ENCODE results near the gene FOXN1. TPM values are rescaled to one million over a fixed set of nuclear protein-coding genes. Genes with fewer than 3 reads are reported as not detected.
A peak's percentile ranks its signal among the peaks of the same experiment; 100 is the strongest.

The FOXN1 gene
- total and polyA plus RNA-seq, 2 of the 13 experiments (the other 11 are each of a cell fraction or from before 2014, with no cell fraction given), result 0.01 TPM; not detected in 1

DNA sequence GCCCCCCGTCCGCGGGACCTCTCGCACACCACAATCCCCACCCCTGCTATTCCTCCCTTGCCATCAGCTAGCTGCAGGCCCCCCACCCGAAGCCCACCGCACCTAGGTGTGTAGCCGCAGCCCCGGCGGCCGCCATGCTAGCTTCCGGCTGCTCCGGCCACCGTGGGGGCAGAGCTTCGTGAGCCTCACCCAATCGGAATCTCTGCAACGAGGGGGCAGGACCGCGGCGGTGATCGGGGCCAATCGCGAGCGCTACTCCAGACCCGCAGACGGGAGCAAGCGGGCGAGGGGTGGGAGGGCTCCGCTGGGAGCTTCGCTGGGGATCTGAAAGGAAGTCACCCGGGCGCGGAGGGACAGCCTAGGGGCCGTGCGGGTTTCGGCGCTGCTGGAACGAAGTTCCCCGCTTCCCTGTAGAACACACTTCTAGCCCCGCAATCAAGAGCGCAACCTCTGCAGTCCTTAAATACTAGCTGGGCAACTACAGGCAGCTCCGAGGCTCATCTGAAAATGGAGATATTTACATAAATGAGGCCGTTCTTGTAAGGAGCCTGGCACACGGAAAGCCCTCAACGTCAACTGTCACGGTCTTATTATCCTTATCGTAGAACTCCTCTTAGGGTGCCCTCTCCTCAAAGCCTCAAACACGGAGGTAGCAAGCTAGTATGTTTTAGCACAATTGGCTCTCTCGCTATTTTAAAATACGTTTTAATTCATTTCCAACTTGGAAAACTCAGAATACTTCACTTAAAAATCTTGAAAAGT lies 65.4 kb downstream of the FOXN1 start, which contains the start of gene PIGS (continued):
- TF ChIP-seq, protein P1, sequence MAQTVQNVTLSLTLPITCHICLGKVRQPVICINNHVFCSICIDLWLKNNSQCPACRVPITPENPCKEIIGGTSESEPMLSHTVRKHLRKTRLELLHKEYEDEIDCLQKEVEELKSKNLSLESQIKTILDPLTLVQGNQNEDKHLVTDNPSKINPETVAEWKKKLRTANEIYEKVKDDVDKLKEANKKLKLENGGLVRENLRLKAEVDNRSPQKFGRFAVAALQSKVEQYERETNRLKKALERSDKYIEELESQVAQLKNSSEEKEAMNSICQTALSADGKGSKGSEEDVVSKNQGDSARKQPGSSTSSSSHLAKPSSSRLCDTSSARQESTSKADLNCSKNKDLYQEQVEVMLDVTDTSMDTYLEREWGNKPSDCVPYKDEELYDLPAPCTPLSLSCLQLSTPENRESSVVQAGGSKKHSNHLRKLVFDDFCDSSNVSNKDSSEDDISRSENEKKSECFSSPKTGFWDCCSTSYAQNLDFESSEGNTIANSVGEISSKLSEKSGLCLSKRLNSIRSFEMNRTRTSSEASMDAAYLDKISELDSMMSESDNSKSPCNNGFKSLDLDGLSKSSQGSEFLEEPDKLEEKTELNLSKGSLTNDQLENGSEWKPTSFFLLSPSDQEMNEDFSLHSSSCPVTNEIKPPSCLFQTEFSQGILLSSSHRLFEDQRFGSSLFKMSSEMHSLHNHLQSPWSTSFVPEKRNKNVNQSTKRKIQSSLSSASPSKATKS (CRISPR knock-in tag; IDR thresholded peaks at IDR 0.05), result no peak
- no peak; the same call in 1 of the 2 replicates for TF ChIP-seq TBP (CRISPR knock-in tag; IDR thresholded peaks at IDR 0.05)
- TF ChIP-seq SP2 (CRISPR knock-in tag; IDR thresholded peaks at IDR 0.05), result peak; percentile 87
- TF ChIP-seq ZNF564 (CRISPR knock-in tag; IDR thresholded peaks at IDR 0.05), result peak; percentile 14; the same call in 1 of the 2 replicates
- no peak for TF ChIP-seq ZNF619 (CRISPR knock-in tag; IDR thresholded peaks at IDR 0.05)
- TF ChIP-seq ZBTB3 (CRISPR knock-in tag; IDR thresholded peaks at IDR 0.05; ENCODE audit: borderline replicate concordance, low read depth), result no peak
- TF ChIP-seq, protein P2, sequence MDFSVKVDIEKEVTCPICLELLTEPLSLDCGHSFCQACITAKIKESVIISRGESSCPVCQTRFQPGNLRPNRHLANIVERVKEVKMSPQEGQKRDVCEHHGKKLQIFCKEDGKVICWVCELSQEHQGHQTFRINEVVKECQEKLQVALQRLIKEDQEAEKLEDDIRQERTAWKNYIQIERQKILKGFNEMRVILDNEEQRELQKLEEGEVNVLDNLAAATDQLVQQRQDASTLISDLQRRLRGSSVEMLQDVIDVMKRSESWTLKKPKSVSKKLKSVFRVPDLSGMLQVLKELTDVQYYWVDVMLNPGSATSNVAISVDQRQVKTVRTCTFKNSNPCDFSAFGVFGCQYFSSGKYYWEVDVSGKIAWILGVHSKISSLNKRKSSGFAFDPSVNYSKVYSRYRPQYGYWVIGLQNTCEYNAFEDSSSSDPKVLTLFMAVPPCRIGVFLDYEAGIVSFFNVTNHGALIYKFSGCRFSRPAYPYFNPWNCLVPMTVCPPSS (IDR thresholded peaks at IDR 0.05), result no peak
- TF ChIP-seq GLI4 (CRISPR knock-in tag; IDR thresholded peaks at IDR 0.05; ENCODE audit: borderline replicate concordance), result no peak
- no peak for TF ChIP-seq ZSCAN9 (CRISPR knock-in tag; IDR thresholded peaks at IDR 0.05; ENCODE audit: borderline replicate concordance)
- TF ChIP-seq, protein P3, sequence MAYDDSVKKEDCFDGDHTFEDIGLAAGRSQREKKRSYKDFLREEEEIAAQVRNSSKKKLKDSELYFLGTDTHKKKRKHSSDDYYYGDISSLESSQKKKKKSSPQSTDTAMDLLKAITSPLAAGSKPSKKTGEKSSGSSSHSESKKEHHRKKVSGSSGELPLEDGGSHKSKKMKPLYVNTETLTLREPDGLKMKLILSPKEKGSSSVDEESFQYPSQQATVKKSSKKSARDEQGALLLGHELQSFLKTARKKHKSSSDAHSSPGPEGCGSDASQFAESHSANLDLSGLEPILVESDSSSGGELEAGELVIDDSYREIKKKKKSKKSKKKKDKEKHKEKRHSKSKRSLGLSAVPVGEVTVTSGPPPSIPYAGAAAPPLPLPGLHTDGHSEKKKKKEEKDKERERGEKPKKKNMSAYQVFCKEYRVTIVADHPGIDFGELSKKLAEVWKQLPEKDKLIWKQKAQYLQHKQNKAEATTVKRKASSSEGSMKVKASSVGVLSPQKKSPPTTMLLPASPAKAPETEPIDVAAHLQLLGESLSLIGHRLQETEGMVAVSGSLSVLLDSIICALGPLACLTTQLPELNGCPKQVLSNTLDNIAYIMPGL (CRISPR knock-in tag; IDR thresholded peaks at IDR 0.05; ENCODE audit: borderline replicate concordance in 1 of 2, low read depth in 1 of 2), result peak; percentile 31 to 75; a peak in 2 of 4 replicates
- TF ChIP-seq ZNF883 (CRISPR knock-in tag; IDR thresholded peaks at IDR 0.05; ENCODE audit: not compliant biosample characterization), result peak; percentile 80
- TF ChIP-seq, protein P4, sequence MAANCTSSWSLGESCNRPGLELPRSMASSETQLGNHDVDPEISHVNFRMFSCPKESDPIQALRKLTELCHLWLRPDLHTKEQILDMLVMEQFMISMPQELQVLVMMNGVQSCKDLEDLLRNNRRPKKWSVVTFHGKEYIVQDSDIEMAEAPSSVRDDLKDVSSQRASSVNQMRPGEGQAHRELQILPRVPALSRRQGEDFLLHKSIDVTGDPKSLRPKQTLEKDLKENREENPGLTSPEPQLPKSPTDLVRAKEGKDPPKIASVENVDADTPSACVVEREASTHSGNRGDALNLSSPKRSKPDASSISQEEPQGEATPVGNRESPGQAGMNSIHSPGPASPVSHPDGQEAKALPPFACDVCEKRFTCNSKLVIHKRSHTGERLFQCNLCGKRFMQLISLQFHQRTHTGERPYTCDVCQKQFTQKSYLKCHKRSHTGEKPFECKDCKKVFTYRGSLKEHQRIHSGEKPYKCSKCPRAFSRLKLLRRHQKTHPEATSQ (CRISPR knock-in tag; IDR thresholded peaks at IDR 0.05; ENCODE audit: borderline replicate concordance), result no peak
- no peak for TF ChIP-seq JARID2 (CRISPR knock-in tag; IDR thresholded peaks at IDR 0.05; ENCODE audit: insufficient replicate concordance)
- TF ChIP-seq FOXA3 (CRISPR knock-in tag; IDR thresholded peaks at IDR 0.05), result 0 out of 2 replicates have a peak, but pooled peaks have one; percentile 9
- TF ChIP-seq JDP2 (CRISPR knock-in tag; IDR thresholded peaks at IDR 0.05; ENCODE audit: borderline replicate concordance), result no peak
- TF ChIP-seq NR2F2 (IDR thresholded peaks at IDR 0.05; ENCODE audit: borderline replicate concordance, low read depth), result no peak
- TF ChIP-seq ZNF354B (CRISPR knock-in tag; IDR thresholded peaks at IDR 0.05), result no peak
- TF ChIP-seq ZNF878 (CRISPR knock-in tag; IDR thresholded peaks at IDR 0.05), result no peak
- TF ChIP-seq ZNF83 (CRISPR knock-in tag; IDR thresholded peaks at IDR 0.05; ENCODE audit: borderline replicate concordance), result no peak
- TF ChIP-seq HDAC1 (CRISPR knock-in tag; IDR thresholded peaks at IDR 0.05), result peak; percentile 80; the same call in 1 of the 2 replicates
- TF ChIP-seq ZNF703 (CRISPR knock-in tag; IDR thresholded peaks at IDR 0.05; ENCODE audit: borderline replicate concordance), result no peak
- no peak for TF ChIP-seq FIP1L1 (IDR thresholded peaks at IDR 0.05; ENCODE audit: borderline replicate concordance, insufficient read depth, low read depth, low read length)
- TF ChIP-seq MAFG (CRISPR knock-in tag; IDR thresholded peaks at IDR 0.05), result no peak

All from HepG2 (cell line).